Middle frontal gyrus (tissue), 1 donor: ENCODE measurements around the gene SSNA1.
"Not testable (repeated sequence)": the region's sequence is repeated elsewhere in the genome, so short reads cannot be mapped to it uniquely, and the experiment has no call there.

Experiments used
- DNase-seq: peaks from one replicate; pipeline ENCODE4 v3.0.0-alpha.2; 2015; ENCODE audit warnings: low spot score; ENCODE audit errors: extremely low spot score

The SSNA1 gene

DNA sequence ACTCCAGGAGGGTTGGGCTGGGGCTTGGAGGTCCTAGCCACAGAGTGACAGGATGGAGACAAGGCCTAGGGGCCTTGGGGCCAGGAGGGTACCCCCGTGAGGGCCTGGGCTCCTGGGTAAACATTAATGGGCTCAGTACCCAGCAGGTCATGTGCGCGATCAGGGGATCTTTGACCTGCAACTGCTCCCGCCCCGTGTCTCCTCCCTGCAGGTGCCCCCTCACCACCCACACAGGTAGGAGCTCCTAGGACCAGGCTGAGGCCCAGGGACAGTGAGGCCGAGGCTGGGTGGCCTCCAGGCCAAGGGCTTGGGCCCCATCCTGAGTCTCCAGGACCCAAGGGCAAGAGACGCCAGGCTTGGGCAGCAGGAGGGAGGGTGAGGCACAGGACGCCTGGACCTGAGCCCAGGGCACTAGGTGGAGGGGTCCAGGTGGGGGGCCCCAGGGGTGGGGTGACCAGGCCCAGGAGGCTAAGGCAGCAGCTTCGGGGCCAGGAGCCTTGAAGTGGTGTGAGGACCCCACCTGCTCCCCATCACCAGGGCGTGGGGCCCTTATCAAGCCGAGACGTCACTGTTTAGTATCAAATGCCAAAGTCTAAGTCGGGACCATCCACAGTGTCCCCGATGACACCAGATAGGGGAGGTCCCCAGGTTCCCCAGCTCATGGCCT lies 42.4 kb downstream of the SSNA1 start, which contains the start of gene SLC34A3:
TSS of gene SLC34A3 (plus strand) at position 197 of the 667 bp plus-strand sequence. CDS start 802 bp downstream, outside the sequence.
- no peak for DNase-seq

- DNase-seq, result no peak
Observed at GRCh38 chr9:137231372-137232039, 43.0 kb downstream of the SSNA1 start.

GRCh38 chr9:137232101-137232500 lies 43.6 kb downstream of the SSNA1 start:
- DNase-seq, result no peak

DNA sequence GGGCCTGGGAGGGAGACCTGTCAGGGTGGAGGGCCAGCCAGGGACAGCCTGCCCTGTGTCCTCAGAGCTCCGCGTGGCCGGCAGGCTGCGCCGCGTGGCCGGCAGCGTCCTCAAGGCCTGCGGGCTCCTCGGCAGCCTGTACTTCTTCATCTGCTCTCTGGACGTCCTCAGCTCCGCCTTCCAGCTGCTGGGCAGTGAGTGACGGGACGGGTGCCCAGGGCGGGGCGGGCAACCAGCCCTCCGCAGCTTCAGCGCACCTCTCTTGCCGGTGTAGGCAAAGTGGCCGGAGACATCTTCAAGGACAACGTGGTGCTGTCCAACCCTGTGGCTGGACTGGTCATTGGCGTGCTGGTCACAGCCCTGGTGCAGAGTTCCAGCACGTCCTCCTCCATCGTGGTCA lies 44.0 kb downstream of the SSNA1 start:
- DNase-seq, result no peak

DNA sequence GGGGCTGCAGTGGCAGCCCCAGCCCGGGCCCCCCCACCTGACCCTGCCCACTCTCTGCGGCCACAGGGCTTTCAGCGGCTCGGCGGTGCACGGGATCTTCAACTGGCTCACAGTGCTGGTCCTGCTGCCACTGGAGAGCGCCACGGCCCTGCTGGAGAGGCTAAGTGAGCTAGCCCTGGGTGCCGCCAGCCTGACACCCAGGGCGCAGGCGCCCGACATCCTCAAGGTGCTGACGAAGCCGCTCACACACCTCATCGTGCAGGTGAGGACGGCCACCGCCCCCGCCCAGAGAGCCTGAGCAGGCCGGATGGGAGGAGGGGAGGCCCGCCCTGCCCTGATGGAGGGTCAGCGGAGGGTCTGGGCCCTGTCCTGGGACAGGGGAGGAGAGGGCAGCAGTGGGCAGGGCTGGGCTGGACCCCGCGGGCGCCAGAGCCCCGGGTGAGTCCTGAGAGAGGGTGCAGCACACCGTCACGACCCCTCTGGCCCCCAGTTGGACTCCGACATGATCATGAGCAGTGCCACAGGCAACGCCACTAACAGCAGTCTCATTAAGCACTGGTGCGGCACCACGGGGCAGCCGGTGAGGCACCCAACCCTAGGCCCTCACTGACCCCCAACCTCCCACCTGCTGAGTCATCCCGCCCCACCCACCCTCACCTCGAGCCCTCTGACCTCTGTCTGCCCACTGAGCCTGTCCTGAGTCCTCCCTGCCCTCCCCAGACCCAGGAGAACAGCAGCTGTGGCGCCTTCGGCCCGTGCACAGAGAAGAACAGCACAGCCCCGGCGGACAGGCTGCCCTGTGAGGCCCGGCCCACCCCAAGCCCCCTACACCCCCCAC lies 44.9 kb downstream of the SSNA1 start:
- no peak for DNase-seq

DNA sequence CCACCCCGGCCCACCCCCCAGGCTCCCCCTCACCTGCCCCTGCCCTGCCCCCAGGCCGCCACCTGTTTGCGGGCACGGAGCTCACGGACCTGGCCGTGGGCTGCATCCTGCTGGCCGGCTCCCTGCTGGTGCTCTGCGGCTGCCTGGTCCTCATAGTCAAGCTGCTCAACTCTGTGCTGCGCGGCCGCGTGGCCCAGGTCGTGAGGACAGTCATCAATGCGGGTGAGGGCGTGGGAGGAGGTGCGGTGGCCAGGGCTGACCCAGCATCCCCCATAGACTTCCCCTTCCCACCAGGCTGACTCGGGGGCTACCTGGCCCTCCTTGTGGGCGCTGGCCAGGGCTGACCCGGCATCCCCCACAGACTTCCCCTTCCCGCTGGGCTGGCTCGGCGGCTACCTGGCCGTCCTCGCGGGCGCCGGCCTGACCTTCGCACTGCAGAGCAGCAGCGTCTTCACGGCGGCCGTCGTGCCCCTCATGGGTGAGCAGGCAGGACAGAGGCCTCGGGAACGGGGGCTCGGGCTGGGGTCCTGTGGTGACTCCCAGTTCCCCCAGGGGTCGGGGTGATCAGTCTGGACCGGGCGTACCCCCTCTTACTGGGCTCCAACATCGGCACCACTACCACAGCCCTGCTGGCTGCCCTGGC lies 45.7 kb downstream of the SSNA1 start:
- no peak for DNase-seq

DNA sequence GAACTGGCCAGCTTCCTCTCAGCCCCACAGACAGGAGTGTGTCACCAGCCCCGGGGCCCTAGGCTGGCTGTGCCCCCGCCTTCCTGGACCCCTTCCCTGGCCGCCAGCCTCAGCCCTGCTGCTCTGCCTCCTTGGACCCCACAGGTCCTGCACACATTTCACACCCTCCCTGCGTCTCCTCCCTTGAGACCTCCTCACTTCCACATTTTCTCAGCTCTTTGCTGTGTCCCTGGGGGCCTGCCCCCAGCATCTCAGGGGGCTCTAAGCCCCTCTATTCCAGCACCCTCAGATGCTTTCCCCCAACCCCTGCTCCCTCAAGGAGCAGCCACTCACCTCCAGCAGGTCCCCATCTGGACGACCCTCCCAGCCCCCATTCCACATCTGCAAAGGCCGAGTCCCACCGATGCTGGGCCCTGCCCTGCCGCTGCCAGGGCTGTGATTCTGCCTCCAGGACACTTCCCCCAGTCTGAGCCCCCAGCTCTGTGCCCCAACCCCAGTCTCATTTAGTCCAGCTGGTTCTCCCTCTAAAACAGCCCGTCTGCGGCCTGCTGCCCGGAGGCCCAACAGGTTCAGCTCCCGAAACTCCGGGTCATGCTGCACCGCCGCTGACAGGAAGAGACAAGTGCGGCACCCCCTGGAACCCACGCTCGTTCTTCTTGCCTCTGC lies 46.4 kb downstream of the SSNA1 start:
- no peak for DNase-seq

DNA sequence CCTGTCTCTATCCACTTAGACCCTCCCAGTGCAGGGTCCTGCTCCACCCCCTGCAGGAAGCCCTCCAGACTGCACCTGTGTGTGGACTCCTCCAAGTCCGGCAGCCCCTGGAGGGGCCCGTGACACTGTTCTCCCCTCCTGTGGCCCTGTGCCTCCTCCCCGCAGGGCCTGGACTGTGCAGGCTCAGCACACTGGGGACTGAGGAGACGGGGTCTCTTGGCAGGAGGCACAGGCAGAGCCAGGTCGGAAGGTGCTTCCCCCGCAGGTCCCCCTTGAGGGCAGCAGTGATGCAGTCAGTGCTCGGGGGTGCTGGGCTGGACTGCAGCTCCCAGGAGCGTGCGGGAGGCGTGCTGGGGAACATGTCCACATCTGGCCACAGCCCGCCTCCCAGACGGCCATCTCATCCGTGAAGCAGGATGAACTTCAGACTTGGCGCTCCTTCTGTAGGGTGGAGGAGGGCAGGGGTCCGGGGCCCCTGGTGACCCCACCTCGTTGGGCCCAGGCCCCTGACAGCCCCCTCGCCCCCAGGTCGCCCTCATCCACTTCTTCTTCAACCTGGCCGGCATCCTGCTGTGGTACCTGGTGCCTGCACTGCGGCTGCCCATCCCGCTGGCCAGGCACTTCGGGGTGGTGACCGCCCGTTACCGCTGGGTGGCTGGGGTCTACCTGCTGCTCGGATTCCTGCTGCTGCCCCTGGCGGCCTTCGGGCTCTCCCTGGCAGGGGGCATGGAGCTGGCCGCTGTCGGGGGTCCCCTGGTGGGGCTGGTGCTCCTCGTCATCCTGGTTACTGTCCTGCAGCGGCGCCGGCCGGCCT lies 47.2 kb downstream of the SSNA1 start:
- DNase-seq, result no peak

- DNase-seq, result peak; percentile 66
Observed at GRCh38 chr9:137236238-137236935, 47.9 kb downstream of the SSNA1 start.

- DNase-seq, result no peak
Observed at GRCh38 chr9:137236936-137237421, 48.5 kb downstream of the SSNA1 start.

DNA sequence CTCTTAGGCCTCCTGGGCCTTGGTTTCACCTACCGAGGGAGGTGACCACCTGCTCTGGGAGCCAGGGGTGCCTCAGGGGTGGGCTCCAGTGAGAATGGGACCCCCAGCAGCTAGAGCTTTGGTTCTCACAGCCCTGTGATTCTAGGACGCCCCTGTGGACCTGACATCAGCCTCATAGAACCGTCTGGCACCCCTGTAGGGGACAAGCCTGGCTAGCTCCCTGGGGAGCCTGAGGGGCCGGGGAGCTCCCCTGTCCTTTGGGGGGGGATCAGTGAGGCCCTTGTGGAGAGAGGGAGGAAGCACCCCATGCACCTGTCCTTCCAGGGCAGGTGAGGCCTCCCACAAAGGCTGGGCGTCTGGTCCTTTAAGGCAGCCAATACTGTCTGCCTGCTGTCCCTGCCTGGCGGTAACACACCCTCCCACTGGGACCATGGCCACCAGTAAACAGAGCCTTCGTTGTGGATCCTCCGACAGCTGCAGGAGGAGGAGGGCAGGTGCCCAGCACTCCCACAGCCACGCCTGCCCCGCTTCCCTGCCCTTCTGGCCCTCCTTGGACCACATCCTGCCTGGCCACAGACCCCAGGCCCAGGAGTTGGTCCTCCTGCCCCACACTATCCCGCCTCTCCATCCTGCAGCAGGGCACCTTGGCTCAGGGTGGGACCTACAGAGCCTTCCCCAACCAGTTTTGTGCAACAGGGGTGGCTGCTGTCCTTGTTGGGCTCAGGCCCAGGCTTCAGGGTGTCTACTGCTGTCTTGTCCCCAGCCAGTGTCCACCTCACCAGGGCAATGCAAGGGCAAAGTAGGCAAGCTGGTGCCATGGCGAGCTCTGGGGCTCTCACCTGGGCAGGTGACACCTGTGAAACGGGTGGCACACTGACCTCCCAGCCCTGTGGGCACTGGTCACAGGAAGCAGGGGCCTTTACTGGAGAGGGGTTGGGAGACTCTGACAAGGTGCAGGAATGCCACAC lies 49.6 kb downstream of the SSNA1 start:
- DNase-seq, result no peak

GRCh38 chr9:137239541-137240200 lies 51.2 kb downstream of the SSNA1 start:
- not testable (repeated sequence) for DNase-seq
